GM23248 (cell line): Measurements from ENCODE around the gene POGLUT2. TPM values are rescaled to one million over a fixed set of nuclear protein-coding genes. Genes with fewer than 3 reads are reported as not detected.

Source experiments
- DNase-seq: peaks from one replicate; pipeline ENCODE4 v3.0.0-alpha.2; 2015
- H2AFZ ChIP-seq: fragments of 200-600 bp; sonication (generic); 2 replicates; pipeline ENCODE4 v1.6.1; 2016; ENCODE audit warnings: antibody characterized with exemption
- H3F3A ChIP-seq: fragments of 200-600 bp; sonication (generic); 2 replicates; pipeline ENCODE4 v1.6.1; 2016; ENCODE audit warnings: mild to moderate bottlenecking, antibody characterized with exemption, mixed run types; ENCODE audit not compliant: insufficient read depth
- H3K27ac ChIP-seq: fragments of 200-600 bp; sonication (generic); 2 replicates; pipeline ENCODE4 v1.5.1; 2016; ENCODE audit warnings: mild to moderate bottlenecking
- H3K27me3 ChIP-seq: fragments of 200-600 bp; sonication (generic); replicated peaks from 2 replicates; pipeline ENCODE4 v1.6.1; 2016; ENCODE audit warnings: mild to moderate bottlenecking; ENCODE audit not compliant: insufficient read depth
- H3K36me3 ChIP-seq: fragments of 200-600 bp; sonication (generic); 2 replicates; pipeline ENCODE4 v1.6.1; 2016; ENCODE audit warnings: low read depth, mild to moderate bottlenecking
- H3K4me1 ChIP-seq: fragments of 200-600 bp; sonication (generic); 2 replicates; pipeline ENCODE4 v1.6.1; 2016; ENCODE audit warnings: mild to moderate bottlenecking; ENCODE audit not compliant: insufficient read depth
- H3K4me2 ChIP-seq: fragments of 200-600 bp; sonication (generic); one replicate; pipeline ENCODE4 v1.6.1; 2016; ENCODE audit warnings: mild to moderate bottlenecking; ENCODE audit not compliant: unreplicated experiment
- H3K4me3 ChIP-seq: fragments of 200-600 bp; sonication (generic); 2 replicates; pipeline ENCODE4 v1.5.1; 2016; ENCODE audit warnings: mild to moderate bottlenecking
- H3K79me2 ChIP-seq: fragments of 200-600 bp; sonication (generic); 2 replicates; pipeline ENCODE4 v1.6.1; 2016; ENCODE audit warnings: mild to moderate bottlenecking; ENCODE audit not compliant: insufficient read depth
- H3K9ac ChIP-seq: fragments of 200-600 bp; sonication (generic); 2 replicates; pipeline ENCODE4 v1.6.1; 2016; ENCODE audit warnings: mild to moderate bottlenecking
- H3K9me2 ChIP-seq: fragments of 200-600 bp; sonication (generic); 2 replicates; pipeline ENCODE4 v1.6.1; 2016; ENCODE audit warnings: mixed run types, mild to moderate bottlenecking, moderate library complexity; ENCODE audit not compliant: insufficient read depth
- H3K9me3 ChIP-seq: fragments of 200-600 bp; sonication (generic); one replicate; pipeline ENCODE4 v1.6.1; 2017; ENCODE audit warnings: low read depth
- H4K20me1 ChIP-seq: fragments of 200-600 bp; sonication (generic); 2 replicates; pipeline ENCODE4 v1.6.0; 2016; ENCODE audit not compliant: insufficient read depth
- EZH2 ChIP-seq: fragments of 200-600 bp; sonication (generic); IDR thresholded peaks from 2 replicates; pipeline ENCODE4 v1.6.1; 2018; ENCODE audit warnings: antibody characterized with exemption, mild to moderate bottlenecking; ENCODE audit not compliant: insufficient read depth, poor library complexity, severe bottlenecking
- EZH2phosphoT487 ChIP-seq: fragments of 200-600 bp; sonication (generic); IDR thresholded peaks from 2 replicates; pipeline ENCODE4 v1.6.1; 2018; ENCODE audit warnings: antibody characterized with exemption, moderate library complexity, mild to moderate bottlenecking, low read depth; ENCODE audit not compliant: insufficient read depth
- WGBS, 2 experiments: methylation state at CpG; one replicate each; pipeline ENCODE4 v1.1.6; 2015 to 2017; ENCODE audit warnings: low lambda C conversion rate in 2 of 2, low coverage in 1 of 2; ENCODE audit errors: missing lambda C conversion rate in 2 of 2; 5-methylcytosine and 5-hydroxymethylcytosine counted together
- in situ Hi-C: fragments of 300-500 bp; cut with MboI; formaldehyde crosslinking; loops from 2 replicates; pipeline ENCODE4 v1.15.0; 2020
- polyA plus RNA-seq: library from polyadenylated mRNA; unstranded; fragments of >200 nt; fragmentation: Nextera tagmentation; extraction: Ambion mirVana; gene quantifications from 2 replicates; pipeline ENCODE4 v1.2.1, GENCODE V29; 2016
- total RNA-seq: library from RNA; depleted of rRNA; stranded (reverse); fragments of >200 nt; shearing (Covaris generic); gene quantifications from 2 replicates; pipeline ENCODE4 v1.2.3, GENCODE V29; 2014

The POGLUT2 gene
- total and polyA plus RNA-seq, 2 experiments from 2014 or later: 26.0 to 27.7 TPM

DNA sequence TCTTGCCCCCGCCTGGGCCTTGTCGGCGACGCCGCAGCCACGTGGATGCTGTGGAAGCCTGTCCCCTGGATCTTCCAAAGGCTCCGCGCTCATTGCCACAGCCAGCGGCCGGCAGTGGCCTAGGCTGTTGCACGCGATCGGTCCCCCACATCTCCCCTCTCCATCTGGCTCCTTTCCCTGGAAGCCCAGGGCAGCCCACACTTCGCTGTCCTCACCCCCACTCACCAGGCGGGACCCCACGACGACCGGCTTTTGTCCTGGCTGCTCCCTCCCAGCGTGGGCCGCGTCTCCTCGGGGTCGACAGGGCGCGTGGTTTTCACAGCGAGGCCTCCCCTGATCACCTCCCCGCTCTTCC, 24.6 kb downstream of the POGLUT2 start:
- Histone ChIP-seq H3K9me2 (no peaks in the 10 kb centered on the region), H3K4me3 (peak overlapping the region; percentile 86), H3K27me3 (no peaks in the 10 kb centered on the region), H3K4me2 (peak overlapping the region; percentile 80), H3K9me3 (no peaks in the 10 kb centered on the region), H4K20me1 (no peaks in the 10 kb centered on the region), H3K36me3 (no peaks in the 10 kb centered on the region), H3F3A (0 out of 2 replicates have a peak, but pooled peaks cover 3% of the 10 kb centered on the region), H3K9ac (peak overlapping the region; percentile 90), H3K4me1 (0 out of 2 replicates have a peak, but pooled peaks cover 4% of the 10 kb centered on the region), H3K27ac (peak overlapping the region; percentile 89), H3K79me2 (peaks cover 35% of the 10 kb centered on the region), H2AFZ (peak overlapping the region; percentile 96)
- no peak for DNase-seq
- in situ Hi-C loops: no loop called here
- 59 to 60% methylated on average over 27 of the region's 27 CpGs for WGBS, 2 experiments
- TF ChIP-seq EZH2 (no peak), EZH2phosphoT487 (no peak)

DNA sequence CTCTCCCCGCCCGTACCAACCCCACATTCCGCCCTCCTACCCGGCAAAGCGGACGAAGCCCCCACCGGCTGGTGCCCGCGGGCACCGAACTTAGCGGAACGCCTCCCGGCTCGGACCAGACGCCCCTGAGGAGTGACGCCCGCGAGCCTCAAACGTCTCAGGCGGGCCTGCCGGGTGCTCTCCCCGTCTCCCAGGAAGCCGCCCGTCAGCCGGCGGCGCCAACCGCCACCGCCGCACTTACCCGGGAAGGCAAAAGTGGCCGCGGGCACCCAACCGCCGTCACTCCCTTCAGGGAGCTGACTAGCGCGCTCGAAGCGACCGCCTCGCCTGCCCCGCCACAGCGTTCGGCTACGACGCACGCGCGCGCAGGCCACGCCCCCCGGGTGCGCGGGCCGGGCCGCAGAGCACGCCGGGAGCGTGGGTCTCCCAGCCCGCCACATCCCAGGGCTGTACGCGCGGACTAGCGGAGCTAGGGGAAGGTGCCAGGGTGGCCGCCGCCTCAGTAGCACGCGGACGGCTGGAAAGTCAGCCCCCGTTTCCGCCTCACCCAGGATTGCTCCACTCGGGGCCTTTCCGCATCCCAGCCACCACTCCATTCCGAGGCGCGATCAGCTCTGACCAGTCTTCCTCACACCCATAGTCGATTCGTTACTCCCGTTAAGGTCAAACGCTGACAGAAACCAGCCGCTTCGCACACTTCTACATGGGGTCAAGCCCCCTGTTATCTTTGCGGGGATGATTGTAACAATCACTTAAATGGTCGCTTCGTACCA, 25.1 kb downstream of the POGLUT2 start, which contains the start of gene TEX30:
TEX30 (minus strand) TSS at position 346 of the 773 bp plus-strand sequence. CDS start 3,760 bp downstream, outside the sequence.
- WGBS, 2 experiments: 1% methylated on average over 65 to 73 of the region's 85 CpGs

GRCh38 chr13:102772042-102772425, 26.7 kb downstream of the POGLUT2 start:
- Histone ChIP-seq H3K36me3 (peaks cover 9% of the 10 kb centered on the region; the same call in 1 of the 2 replicates), H3K4me3 (no peak overlapping the region), H3K79me2 (peaks cover 42% of the 10 kb centered on the region), H3K4me1 (0 out of 2 replicates have a peak, but pooled peaks cover 4% of the 10 kb centered on the region), H3F3A (0 out of 2 replicates have a peak, but pooled peaks cover 3% of the 10 kb centered on the region), H4K20me1 (no peaks in the 10 kb centered on the region), H3K27me3 (no peaks in the 10 kb centered on the region), H2AFZ (no peak overlapping the region), H3K27ac (no peak overlapping the region), H3K9ac (no peak overlapping the region), H3K9me3 (no peaks in the 10 kb centered on the region), H3K4me2 (peak overlapping the region; percentile 59), H3K9me2 (no peaks in the 10 kb centered on the region)
- 92 to 95% methylated on average over 15 to 16 of the region's 16 CpGs for WGBS, 2 experiments
- TF ChIP-seq EZH2 (no peak), EZH2phosphoT487 (no peak)
- no peak for DNase-seq
- in situ Hi-C loops: no loop called here

More for the DNA sequence above, 25.1 kb downstream of the POGLUT2 start, which contains the start of gene TEX30:
- DNase-seq: peak; percentile 94
- Histone ChIP-seq H3K9ac (peak within 1 kb of the TSS; percentile 90), H3K36me3 (no peaks in the 10 kb centered on the region), H2AFZ (peak within 1 kb of the TSS; percentile 96), H3F3A (0 out of 2 replicates have a peak, but pooled peaks cover 3% of the 10 kb centered on the region), H3K4me1 (0 out of 2 replicates have a peak, but pooled peaks cover 4% of the 10 kb centered on the region), H4K20me1 (no peaks in the 10 kb centered on the region), H3K4me2 (peak within 1 kb of the TSS; percentile 80), H3K27me3 (no peaks in the 10 kb centered on the region), H3K27ac (peak within 1 kb of the TSS; percentile 89), H3K79me2 (peaks cover 39% of the 10 kb centered on the region), H3K9me2 (no peaks in the 10 kb centered on the region), H3K9me3 (no peaks in the 10 kb centered on the region), H3K4me3 (peak within 1 kb of the TSS; percentile 86)
- in situ Hi-C loops: no loop called here
- TF ChIP-seq EZH2phosphoT487 (no peak), EZH2 (no peak)

DNA sequence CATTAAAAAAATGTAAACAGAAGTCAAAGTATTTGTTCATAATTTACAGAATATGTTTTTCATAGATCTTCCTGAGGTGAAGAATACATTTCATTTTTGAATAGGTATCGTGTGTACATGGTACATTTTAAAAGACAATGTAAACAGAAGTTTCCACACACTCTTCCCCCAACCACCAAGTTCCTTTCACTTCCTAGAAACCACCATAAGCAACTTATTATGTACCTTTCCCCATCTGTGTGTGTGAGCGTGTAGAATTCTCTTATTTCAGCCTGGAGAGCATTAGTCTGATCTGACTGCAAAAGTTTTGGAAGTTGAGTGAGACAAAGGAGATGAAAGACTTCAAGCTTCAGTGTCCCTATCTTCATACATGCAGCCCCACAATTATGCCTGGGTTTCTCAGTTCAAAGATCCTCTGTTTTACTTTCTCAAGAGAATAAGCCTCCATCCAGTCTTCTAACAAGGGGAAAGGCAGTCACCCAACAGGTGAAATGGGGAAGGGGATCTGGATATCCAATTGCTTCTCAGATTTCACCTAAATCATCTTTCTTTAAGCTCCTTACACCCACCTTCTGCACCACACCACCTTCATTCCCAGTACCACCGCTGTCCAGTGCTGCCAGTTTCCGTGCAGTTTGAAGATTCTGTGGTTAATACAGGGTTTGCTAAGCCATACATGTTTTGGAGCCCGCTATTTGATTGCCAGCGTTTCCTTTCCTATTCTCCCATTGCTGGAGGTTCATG, 27.3 kb downstream of the POGLUT2 start:
- Histone ChIP-seq H3K9me2 (no peaks in the 10 kb centered on the region), H3K9ac (no peak overlapping the region), H3K79me2 (peaks cover 42% of the 10 kb centered on the region), H4K20me1 (no peaks in the 10 kb centered on the region), H3K27ac (no peak overlapping the region), H3K9me3 (no peaks in the 10 kb centered on the region), H3K27me3 (no peaks in the 10 kb centered on the region), H3K4me2 (no peak overlapping the region), H3K4me3 (no peak overlapping the region), H2AFZ (no peak overlapping the region), H3K36me3 (peaks cover 9% of the 10 kb centered on the region; the same call in 1 of the 2 replicates), H3F3A (0 out of 2 replicates have a peak, but pooled peaks cover 3% of the 10 kb centered on the region), H3K4me1 (0 out of 2 replicates have a peak, but pooled peaks cover 4% of the 10 kb centered on the region)
- TF ChIP-seq EZH2phosphoT487: no peak
- TF ChIP-seq EZH2: no peak
- in situ Hi-C loops: no loop called here
- DNase-seq: no peak
- 90 to 91% methylated on average over 6 of the region's 6 CpGs for WGBS, 2 experiments
